Activated CD4-positive, alpha-beta T cell treated with anti-CD3 and anti-CD28 coated beads, Interleukin-2, Interleukin-4, amounts not matched to agents 100 ng/mL and 50 ng/mL, durations not matched to agents 16 hours and 8 hours (primary cell): ENCODE results near the gene SPEF2.
"Not testable (repeated sequence)": the region's sequence is repeated elsewhere in the genome, so short reads cannot be mapped to it uniquely, and the experiment has no call there.

ENCODE experiments used
- DNase-seq: peaks from one replicate; pipeline ENCODE4 v3.0.0-alpha.2; 2020; ENCODE audit warnings: low spot score

Gene SPEF2

GRCh38 chr5:35651002-35651756 is 33.5 kb downstream of the SPEF2 start:
- peak; percentile 74 for DNase-seq

GRCh38 chr5:35656721-35657120 is 39.1 kb downstream of the SPEF2 start:
- no peak for DNase-seq

GRCh38 chr5:35657877-35658276 is 40.2 kb downstream of the SPEF2 start:
- DNase-seq = no peak

GRCh38 chr5:35659556-35659955 is 41.9 kb downstream of the SPEF2 start:
- no peak for DNase-seq

GRCh38 chr5:35660451-35660850 is 42.8 kb downstream of the SPEF2 start:
- no peak for DNase-seq

GRCh38 chr5:35664584-35664983 is 46.9 kb downstream of the SPEF2 start:
- no peak for DNase-seq

GRCh38 chr5:35665096-35665495 is 47.4 kb downstream of the SPEF2 start:
- DNase-seq = no peak

- DNase-seq = peak; percentile 50
Measured at GRCh38 chr5:35668319-35668718, 50.7 kb downstream of the SPEF2 start.

GRCh38 chr5:35668794-35669193 is 51.1 kb downstream of the SPEF2 start:
- DNase-seq = no peak

- peak; percentile 65 for DNase-seq
Measured at GRCh38 chr5:35671541-35672295, 54.1 kb downstream of the SPEF2 start.

- DNase-seq = not testable (repeated sequence)
Measured at GRCh38 chr5:35672296-35672655, 54.6 kb downstream of the SPEF2 start.

GRCh38 chr5:35672995-35673394 is 55.3 kb downstream of the SPEF2 start:
- DNase-seq = peak; percentile 25

GRCh38 chr5:35674049-35674448 is 56.4 kb downstream of the SPEF2 start:
- no peak for DNase-seq

GRCh38 chr5:35675392-35675791 is 57.7 kb downstream of the SPEF2 start:
- no peak for DNase-seq

- DNase-seq = no peak
Measured at GRCh38 chr5:35677878-35678277, 60.2 kb downstream of the SPEF2 start.

- no peak for DNase-seq
Measured at GRCh38 chr5:35678661-35679060, 61.0 kb downstream of the SPEF2 start.

GRCh38 chr5:35679357-35679756 is 61.7 kb downstream of the SPEF2 start:
- no peak for DNase-seq

GRCh38 chr5:35681911-35682310 is 64.2 kb downstream of the SPEF2 start:
- DNase-seq = no peak

GRCh38 chr5:35683466-35683865 is 65.8 kb downstream of the SPEF2 start:
- DNase-seq = no peak

GRCh38 chr5:35685161-35685560 is 67.5 kb downstream of the SPEF2 start:
- no peak for DNase-seq

- no peak for DNase-seq
Measured at GRCh38 chr5:35687961-35688360, 70.3 kb downstream of the SPEF2 start.

GRCh38 chr5:35694481-35694880 is 76.8 kb downstream of the SPEF2 start:
- DNase-seq = no peak

- DNase-seq = no peak
Measured at GRCh38 chr5:35698047-35698808, 80.6 kb downstream of the SPEF2 start.
